GM08714 (cell line): Measurements from ENCODE around the gene USP27X.

Experiments used
- H3K4me3 ChIP-seq: fragments of 200-500 bp; sonication (Bioruptor generic); 2 replicates; pipeline ENCODE4 v1.5.1; 2014; ENCODE audit warnings: mild to moderate bottlenecking, low read length, inconsistent platforms
- ZNF274 ChIP-seq: IDR thresholded peaks from 2 replicates; pipeline ENCODE4 v1.6.1; 2012; ENCODE audit warnings: mild to moderate bottlenecking, low read depth, low read length

The USP27X gene

DNA sequence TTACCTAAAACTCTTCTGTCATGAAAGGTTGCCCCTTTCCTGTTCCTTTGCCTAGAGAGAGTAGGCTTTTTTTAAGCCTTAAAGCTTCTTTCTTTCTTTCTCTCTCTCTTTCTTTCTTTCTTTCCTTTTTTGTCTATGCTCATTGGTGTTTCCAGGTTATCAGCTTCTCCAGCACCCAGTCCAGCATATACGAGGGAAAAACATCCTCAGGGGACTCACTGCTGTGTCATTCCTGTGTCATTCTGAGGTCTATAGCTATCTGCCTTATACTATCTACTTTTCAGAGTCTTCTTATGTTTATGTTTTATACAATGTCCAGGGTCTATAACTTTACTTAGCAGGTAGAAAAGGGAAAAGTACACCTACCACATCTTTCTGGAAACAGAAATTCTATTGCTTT is 10.5 kb upstream of the USP27X start:
- TF ChIP-seq ZNF274: no peak
- no peak overlapping the region for H3K4me3 ChIP-seq

- no peak overlapping the region for H3K4me3 ChIP-seq
- TF ChIP-seq ZNF274: no peak
Observed at GRCh38 chrX:49876750-49877149, 2.5 kb upstream of the USP27X start.

DNA sequence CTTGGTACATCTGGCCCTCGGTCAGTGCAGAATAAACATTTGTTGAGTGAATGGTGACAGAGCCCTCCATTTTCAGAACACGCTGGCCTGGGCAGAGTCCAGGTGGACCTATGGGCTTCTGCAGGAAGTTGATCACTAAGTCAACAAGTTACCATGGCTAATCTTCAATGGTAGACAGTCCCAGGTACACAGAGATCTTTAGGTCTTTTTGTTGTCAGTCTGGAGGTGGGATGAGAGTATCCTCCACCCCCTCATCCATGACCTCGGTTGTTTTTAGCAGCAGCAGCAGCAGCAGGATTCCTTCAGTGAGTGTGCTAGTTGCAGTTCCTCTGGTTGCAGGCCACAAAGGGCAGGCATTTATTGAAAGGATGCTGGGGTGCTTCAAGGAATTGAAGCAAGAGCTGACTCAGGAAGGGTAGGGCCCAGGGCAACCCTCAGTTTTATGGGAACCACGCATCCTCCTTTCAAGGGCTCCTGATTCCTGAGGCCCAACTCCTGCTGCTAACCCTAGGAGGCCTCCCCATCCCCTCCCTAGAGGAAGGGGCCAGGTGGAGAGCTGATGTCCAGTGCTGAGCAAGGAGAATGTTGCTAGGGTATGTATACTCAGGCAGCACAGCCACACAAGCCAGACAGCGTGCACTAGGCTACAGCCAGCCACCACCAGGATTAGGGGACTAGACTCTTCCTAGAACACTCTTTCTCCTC is 1.7 kb upstream of the USP27X start:
- TF ChIP-seq ZNF274: no peak
- H3K4me3 ChIP-seq: no peak overlapping the region

- no peak overlapping the region; the same call in 1 of the 2 replicates for H3K4me3 ChIP-seq
- no peak for TF ChIP-seq ZNF274
Observed at GRCh38 chrX:49878128-49878833, 1.0 kb upstream of the USP27X start.

- TF ChIP-seq ZNF274: no peak
Observed at GRCh38 chrX:49879656-49880277, 483 bp downstream of the USP27X start.

DNA sequence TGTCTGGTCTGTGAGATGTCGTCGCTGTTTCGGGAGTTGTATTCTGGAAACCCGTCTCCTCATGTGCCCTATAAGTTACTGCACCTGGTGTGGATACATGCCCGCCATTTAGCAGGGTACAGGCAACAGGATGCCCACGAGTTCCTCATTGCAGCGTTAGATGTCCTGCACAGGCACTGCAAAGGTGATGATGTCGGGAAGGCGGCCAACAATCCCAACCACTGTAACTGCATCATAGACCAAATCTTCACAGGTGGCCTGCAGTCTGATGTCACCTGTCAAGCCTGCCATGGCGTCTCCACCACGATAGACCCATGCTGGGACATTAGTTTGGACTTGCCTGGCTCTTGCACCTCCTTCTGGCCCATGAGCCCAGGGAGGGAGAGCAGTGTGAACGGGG is 1.4 kb downstream of the USP27X start:
- no peak overlapping the region for H3K4me3 ChIP-seq
- TF ChIP-seq ZNF274: no peak

More at GRCh38 chrX:49879656-49880277, 483 bp downstream of the USP27X start:
- H3K4me3 ChIP-seq: peak overlapping the region; percentile 58; the same call in 1 of the 2 replicates

DNA sequence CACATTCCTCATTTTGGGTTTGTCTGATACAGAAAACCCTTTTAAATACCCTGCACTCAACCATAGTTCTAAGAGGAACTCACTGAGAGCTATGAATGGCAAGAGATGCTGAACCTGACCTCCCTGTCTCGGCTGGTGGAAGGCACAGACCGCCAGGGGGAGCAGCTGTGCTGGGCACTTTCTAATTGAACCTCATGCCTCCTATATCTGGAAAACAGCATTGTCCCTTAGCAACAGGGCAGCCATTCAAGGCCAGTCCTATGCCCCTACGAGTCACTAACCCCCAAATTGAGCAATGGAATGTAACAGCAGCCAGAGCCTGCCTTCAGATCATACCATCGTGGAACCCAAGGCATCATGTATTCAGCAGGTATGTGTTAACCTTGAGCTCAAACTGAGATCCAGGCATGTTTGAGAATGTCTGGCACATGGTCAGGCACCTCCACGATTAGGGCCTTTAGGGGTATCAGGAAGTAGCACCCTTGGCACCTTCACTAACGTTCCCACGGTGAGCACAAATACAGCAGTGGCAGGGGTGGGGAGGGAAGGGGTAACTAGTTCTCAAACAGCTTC is 5.1 kb downstream of the USP27X start:
- TF ChIP-seq ZNF274: no peak
- H3K4me3 ChIP-seq: no peak overlapping the region

DNA sequence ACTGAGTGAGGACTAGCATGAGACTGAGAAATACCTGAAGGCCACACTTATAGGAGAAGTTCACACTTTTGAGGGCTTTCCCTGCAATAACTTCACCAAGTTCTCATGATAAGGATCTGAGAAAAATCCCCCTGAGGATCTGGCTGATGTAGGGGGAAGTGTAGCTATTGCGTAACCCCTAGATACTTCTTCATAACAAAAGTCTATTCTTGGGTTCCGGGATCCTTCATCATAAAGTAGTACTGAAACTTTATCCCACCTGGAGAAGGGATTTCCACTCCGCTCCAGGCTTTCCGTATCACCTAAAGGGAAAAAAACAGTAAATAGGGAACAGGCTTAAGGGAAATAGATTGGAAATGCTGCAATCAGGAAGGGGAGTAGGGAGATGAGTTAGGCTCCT is 13.3 kb downstream of the USP27X start:
- no peak overlapping the region for H3K4me3 ChIP-seq
- TF ChIP-seq ZNF274: no peak

DNA sequence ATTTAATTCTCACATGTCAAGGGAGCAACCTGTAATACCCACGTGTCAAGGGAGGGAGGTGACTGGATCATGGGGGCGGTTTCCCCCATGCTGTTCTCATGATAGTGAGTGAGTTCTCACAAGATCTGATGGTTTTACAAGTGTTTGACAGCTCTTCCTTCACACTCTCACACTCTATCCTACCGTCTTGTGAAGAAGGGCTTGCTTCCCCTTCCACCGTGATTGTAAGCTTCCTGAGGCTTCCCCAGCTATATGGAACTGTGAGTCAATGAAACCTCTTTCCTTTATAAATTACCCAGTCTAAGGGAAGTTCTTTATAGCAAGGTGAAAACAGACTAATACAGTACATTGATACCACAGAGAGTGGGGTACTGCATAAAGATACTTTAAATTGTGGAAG is 17.7 kb downstream of the USP27X start:
- TF ChIP-seq ZNF274: no peak
- H3K4me3 ChIP-seq: no peak overlapping the region

DNA sequence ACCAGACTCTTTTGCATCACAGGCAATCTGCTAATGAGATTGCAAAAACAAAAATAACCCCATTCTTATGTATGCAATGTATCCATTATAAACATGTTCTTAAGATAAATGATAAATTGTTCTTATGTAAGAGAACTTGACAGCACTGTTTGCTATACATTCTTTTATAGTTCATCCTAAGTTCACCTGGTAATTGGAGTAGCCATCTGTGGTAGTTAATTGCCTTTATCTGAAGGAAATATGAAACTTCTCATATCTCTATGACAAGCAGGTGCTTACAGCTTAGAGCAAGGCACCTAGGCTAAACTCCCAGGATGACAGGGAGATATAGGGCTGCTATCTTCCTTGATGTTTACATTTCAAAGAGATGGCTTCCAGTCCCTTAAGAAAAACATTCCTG is 21.8 kb downstream of the USP27X start:
- H3K4me3 ChIP-seq: no peak overlapping the region
- no peak for TF ChIP-seq ZNF274

- TF ChIP-seq ZNF274: no peak
- H3K4me3 ChIP-seq: no peak overlapping the region
Observed at GRCh38 chrX:49910344-49910743, 31.1 kb downstream of the USP27X start.

DNA sequence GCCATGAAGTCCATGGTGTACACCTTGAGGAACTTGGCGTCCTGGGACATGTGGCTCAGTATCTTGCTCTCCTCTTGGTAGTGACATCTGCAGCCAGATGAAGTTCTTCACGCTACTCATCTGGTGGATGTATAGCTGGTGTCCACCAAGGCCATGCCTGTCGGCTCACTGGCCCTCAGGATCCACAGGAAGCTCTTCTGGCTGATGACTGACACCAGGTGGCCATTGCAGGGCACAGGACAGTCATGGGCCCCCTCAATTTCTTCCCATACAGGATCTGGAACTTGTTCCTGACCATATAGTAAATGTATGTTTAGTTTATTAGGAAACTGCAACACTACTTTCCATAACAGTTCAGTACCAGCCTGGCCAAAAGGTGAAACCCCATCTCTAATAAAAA is 32.8 kb downstream of the USP27X start:
- H3K4me3 ChIP-seq: no peak overlapping the region
- no peak for TF ChIP-seq ZNF274

- H3K4me3 ChIP-seq: no peak overlapping the region
- no peak for TF ChIP-seq ZNF274
Observed at GRCh38 chrX:49912861-49913260, 33.6 kb downstream of the USP27X start.

GRCh38 chrX:49915361-49916222 is 36.3 kb downstream of the USP27X start:
- no peak for TF ChIP-seq ZNF274
- no peak overlapping the region for H3K4me3 ChIP-seq

DNA sequence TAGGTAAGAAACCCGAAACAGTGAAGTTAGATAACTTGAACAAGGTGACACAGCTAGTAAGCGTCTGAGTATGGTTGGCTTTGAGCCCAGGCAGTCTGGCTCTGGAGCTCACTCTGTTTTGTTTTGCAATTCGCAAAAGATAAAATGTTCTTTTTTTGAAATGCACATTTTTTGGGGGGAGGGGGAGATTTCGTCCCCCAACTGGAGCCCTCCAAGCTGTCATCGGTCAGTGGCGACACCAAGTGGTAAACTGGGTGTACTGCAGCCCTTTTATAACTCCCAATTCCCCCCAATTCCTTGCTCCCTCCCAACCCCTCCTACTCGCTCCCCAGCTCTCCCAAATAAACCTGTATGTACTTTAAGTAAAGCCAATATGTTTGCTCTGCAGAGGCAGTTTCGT is 40.3 kb downstream of the USP27X start:
- no peak overlapping the region for H3K4me3 ChIP-seq
- TF ChIP-seq ZNF274: no peak
